ENCODE data around the gene PSPN.

Gene PSPN

DNA sequence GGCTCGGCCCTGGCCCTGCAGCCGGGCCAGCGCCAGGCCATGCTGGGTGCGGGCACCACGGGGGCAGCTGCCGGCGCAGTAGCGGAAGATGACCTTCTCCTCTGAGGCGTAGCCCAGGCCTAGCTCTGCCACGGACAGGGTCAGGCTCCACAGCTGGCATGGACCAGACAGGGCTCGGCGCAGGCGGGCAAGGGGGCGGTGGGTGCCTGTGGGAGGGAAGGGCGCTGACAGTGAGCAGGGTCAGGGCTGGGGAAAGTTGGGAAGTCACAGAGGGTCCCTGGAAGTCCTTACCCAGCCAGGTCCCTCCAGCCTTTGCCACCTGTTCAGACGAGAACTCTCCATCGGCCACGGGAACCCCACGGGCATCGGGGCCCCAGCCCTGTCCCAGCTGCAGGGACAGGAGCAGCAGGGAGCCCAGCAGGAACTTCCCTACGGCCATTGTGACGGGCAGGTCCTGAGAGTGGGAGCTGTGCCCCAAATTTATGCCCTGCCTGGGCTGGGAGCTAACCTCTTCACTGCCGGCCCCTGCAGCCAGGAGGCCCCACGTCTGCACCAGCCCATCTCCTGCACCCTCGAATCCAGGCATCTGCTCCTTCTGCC is at the start of gene PSPN:
TSS of gene PSPN (minus strand) at position 523 of the 600 bp plus-strand sequence. CDS start at position 439, 84 bp downstream.
- no peak for DNase-seq

DNA sequence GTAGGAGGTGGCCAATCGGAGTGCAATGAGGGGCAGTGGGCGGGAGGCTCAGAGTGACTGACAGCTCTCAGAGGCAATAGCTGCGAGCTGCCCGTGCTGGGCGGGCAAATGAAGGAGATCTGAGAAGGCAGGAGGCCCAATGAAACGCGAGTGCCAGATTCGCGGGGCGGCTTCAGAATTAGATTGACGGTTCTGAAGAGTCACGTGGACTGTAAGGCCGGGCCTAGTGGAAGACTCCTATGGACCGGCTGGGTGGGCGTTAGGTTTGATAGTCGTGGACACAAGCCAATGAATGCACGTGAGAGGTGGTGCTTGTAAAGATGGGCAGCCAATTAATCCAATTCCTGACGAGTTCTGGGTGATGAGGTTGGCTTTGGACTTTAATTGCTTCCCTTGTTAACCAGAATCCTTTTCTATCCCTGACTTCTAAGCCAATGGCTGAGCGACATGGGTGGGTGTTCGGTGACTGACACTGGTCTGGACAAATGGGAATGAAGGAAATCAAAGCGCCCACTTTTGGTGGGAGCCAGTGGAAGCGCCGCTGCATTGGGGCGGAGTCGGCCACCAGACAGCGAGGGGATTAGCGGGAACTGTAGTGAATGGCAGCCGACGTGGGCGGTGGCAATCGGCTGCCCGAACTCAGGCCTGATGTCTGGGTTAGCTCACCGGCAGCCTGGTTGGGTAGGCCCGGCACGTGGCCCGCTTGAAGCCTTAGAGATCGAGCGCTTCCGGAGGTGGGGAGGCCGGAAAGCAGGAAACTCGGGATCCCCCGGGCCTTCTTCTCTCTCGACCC is 49.4 kb upstream of the PSPN start:
- DNase-seq = peak; percentile 100

DNA sequence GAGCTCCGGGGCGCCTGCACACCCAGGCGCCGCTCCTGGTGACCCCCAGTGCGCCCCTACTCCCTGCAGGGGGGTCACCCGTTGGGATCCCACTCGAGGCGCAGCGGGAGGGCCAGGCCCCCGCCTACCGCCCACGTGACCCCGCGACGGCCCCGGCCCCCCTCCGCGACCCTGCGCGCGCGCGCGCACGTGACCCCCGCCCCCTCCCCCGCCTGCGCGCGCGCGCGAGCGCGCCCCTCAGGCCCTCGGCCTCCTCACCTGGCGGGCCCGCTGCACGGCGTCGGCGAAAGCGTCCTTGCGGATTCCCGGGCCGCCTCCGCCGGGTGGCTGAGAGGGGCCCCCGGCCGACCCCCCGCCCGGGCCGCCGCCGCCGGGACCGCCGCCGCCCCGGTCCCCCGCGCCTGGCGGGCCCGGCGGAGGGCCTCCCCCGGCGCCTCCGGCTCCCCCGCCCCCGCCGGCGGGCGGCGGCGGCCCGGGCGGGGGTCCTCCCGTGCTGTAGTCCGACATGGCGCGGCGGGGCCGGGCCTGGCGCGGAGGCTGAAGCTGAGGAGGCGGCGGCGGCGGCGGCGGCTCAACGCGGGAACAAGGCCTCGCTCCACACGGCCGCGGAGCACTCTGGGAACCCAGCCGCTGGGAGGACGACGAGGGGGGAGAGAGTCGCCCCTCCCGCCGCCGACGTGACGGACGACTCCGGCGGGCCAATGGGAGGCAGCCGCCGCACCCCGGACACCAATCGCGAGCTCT is 48.6 kb upstream of the PSPN start, which contains the start of gene KHSRP:
TSS of gene KHSRP (minus strand) at position 617 of the 744 bp plus-strand sequence. CDS start at position 507, 110 bp downstream.
- DNase-seq = no peak

GRCh38 chr19:6423499-6424194 is 47.9 kb upstream of the PSPN start:
- DNase-seq = peak; percentile 47

- no peak for DNase-seq
Measured at GRCh38 chr19:6421075-6422014, 45.6 kb upstream of the PSPN start.

DNA sequence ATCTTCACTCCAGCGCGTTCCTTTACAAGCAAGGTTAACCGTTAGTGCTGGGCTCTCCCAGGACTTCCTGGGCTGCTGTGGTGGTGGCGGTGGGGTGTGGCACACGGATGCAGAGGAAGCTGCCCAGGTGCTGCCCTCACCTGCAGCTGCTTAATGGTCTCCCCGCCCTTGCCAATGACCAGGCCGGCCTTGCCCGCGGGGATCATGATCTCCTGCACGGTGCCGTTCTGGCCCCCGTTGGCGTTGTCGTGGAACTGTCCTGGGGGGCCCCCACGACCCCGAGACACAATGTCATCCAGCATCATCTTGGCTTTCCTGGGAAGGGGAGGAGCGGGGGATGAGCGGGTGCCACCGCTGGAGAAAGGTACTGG is 42.8 kb upstream of the PSPN start:
- DNase-seq = no peak

DNA sequence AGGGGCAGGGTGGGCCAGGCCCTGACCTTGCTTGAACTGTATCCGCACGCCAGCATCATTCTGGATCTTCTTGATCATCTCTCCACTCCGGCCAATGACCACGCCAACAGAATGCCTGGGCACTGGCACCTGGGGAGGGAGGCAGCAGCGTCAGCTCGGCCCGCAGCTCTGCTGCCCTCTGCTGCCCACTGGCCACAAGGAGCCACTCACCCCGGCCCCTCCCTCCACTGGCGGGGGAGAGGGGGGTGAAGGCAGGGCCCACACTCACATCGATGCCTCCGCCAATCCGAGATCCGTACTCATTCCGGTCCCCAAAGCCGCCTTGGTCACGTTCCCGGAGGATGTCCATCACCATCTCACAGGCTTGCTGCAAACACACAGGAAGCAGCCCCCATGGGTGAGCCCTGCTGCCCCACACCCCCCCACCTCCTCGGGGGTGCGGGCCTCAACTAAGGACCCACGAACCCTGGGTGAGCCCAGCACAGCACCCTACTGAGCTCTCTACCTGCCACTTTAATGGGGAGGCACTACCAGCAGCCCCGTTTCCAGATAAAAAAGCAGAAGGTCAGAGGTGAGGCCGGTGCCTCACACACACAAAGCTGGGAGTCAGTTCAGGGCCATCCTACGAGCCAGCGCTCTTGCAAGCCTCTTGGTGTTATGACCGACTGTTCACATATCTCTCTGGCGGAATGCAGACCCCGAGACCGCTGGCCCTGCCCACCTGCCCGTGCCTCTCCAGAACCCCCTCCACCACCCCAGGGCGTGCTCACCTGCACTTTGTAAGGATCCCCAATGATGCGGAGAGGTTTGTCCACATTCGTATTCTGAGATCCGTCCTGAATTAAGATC is 42.2 kb upstream of the PSPN start:
- DNase-seq = peak; percentile 23

- DNase-seq = no peak
Measured at GRCh38 chr19:6416658-6417405, 41.1 kb upstream of the PSPN start.

DNA sequence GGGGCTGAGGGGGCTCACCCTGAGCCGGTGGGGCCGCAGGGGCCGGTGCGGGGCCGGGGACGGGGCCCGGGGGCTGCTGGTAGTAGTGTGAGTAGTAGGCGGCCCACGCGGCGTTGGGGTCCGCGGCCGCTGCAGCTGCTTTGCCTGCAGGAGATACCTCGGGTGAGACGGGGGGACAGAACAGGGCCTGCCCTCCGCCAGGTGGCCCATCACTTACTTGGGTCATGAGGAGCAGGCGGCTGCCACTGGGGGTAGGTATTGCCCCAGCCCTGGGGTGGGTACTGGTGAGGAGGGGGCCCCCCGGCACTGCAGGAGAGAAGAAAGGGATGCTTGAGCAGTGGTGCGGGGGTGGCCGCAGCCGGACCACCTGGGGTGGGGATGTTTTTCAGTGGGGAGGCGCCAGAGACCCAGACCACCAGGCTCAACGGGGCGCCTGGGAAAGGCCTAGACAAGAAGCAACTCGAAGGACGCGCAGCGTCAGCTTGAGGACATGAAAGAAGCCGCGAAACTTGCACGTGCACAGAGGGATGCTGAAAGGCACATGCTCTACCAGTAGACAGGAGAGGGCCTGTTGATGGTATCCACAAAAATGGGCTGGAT is 40.0 kb upstream of the PSPN start:
- DNase-seq = no peak

GRCh38 chr19:6414793-6415590 is 39.3 kb upstream of the PSPN start:
- no peak for DNase-seq

- DNase-seq = no peak
Measured at GRCh38 chr19:6413721-6414643, 38.2 kb upstream of the PSPN start.

- no peak for DNase-seq
Measured at GRCh38 chr19:6413291-6413690, 37.6 kb upstream of the PSPN start.

DNA sequence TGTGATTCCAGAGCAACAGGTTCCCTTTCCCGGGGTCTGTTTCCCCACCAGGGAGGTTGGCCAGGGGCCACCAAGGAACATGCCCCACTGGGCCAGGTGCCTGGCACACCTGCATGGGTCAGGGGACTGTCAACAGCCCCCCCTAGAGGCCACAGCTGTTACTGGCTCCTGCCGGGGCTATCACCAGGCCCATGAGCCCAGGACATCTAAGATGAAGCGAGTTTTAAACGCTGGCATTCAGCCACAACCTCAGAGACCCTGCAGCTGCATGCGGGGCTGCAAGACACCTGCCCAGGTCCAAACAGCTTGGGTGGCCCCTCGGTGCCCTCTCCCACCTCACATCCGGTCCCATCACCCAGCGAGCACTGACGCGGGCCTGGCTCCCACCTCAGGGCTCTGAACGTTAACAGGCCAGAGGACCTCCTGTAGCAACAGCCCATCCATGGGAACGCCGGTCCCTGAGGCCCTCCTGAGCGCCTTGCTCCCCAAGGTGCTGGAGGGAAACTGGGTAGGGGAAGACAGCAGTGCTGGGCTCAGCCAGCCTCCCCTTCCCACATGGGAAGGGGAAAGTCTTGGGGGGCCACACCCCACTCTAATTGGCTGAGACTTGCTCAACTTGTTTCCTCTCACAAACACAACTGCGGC is 36.8 kb upstream of the PSPN start:
- DNase-seq = no peak

DNA sequence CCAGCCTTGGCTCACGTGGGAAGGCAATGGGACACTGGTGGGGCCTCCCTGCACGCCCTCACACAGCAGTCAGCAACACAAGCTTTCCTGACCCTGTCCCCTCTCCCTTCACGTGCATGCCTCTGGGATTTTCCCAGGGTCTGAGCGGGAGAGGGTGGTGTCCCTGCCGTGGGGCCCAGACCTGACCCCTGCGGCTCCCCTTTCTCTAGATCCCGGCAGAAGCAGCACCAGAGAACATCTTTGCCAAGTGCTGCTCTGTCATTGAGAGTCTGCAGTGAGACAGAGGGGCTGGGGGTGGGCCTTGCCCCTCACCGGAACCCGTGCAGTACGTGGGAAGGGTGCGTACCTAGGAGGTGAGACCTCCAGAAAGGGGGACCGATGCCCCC is 36.3 kb upstream of the PSPN start:
- DNase-seq = no peak

DNA sequence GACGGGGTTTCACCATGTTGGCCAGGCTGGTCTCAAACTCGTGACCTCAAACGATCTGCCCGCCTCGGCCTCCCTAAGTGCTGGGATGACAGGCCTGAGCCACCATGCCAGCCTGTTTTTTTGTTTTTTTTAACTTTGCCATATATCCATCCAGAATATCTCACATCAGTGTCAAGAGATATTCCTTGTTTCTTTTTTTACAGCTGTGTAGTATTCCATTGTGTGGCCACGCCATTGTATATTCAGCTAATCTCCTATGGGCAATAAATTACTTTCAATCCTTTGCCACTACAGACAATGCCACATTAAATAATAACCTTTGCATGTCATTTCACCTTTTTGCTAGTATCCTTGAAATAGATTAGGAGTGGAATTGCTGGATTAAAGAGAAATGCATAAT is 33.6 kb upstream of the PSPN start:
- DNase-seq = no peak

DNA sequence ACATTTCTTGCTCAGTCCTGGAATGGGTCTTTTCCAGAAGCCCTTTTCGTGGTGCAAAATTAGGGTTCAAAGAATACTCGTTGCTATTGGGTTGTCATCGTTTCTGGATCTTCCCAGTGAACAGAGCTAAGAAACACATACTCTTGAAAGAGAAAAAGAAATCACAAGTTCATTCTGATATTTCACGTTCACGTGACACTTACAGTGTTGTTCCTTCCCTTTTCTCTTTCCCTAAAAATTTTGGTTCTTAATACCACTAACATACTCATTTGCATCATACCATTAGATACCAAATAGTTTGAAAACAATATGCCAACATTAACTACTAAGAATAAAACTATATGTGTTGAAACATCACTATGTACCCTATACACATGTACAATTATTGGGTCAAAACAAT is 30.7 kb upstream of the PSPN start:
- DNase-seq = no peak
